HG02885 (cell line): ENCODE results near the gene EIF5B.
"Not testable (repeated sequence)": the region's sequence is repeated elsewhere in the genome, so short reads cannot be mapped to it uniquely, and the experiment has no call there.

Experiments used
- ATAC-seq: cut with Tn5 transposase; IDR thresholded peaks from one replicate; pipeline ENCODE4 v1.9.1; 2021; ENCODE audit warnings: mild to moderate bottlenecking; ENCODE audit not compliant: unreplicated experiment, poor library complexity

Gene EIF5B

GRCh38 chr2:99354825-99355224, 17.6 kb downstream of the EIF5B start:
- not testable (repeated sequence) for ATAC-seq

- ATAC-seq = peak; percentile 67
These were observed 19.7 kb downstream of the EIF5B start for GRCh38 chr2:99356853-99357252.

DNA sequence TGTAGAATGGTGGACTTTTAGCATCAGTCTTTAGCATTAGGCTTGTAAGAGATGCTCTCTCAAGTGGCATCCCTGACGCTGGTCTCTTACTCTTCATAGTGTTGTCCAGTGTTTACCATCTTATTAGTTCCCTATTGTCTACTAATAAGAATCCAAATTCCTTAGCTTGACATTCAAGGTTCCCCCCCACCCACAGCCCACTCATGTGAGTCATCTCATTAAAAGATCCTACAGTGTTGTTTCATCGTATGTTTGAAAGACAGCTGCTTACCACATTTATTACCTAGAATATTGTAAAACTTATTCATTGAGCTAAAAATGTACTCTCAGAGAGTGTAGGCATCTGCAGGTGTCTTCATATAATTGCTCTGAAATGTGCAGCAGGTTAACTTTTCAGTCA, 28.5 kb downstream of the EIF5B start:
- ATAC-seq = no peak

DNA sequence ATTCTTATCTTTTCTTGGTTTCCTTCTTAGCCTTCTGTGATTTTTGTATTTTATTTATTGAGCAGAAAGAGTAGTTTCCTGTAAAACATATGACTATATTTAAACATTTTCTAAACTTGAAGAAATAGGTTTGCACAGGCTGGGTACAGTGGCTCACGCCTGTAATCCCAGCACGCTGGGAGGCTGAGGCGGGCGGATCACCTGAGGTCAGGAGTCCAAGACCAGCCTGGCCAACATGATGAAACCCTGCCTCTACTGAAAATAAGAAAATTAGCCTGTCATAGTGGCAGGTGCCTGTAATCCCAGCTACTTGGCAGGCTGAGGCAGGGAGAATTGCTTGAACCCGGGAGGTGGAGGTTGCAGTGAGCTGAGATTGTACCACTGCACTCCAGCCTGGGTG, 31.7 kb downstream of the EIF5B start:
- not testable (repeated sequence) for ATAC-seq

DNA sequence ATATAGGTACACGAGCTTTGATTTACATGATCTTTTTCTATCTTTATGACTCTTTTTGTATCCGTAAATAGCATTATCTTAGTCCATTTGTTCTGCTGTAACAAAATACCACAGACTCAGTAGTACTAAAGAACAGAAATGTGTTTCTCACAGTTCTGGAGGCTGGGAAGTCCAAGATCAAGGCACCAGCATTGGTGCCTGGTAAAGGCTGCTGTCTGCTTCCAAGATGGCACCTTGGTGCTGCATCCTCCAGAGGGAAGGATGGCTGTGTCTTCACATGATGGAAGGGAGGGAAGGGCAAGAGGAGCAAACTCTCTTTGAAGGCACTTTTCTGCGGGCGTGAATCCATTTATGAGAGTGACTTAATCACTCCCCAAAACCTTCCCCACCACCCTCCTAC, 36.0 kb downstream of the EIF5B start:
- ATAC-seq = no peak

GRCh38 chr2:99374747-99375146, 37.6 kb downstream of the EIF5B start:
- no peak for ATAC-seq

- no peak for ATAC-seq
These were observed 39.2 kb downstream of the EIF5B start for GRCh38 chr2:99376254-99376864.

GRCh38 chr2:99377879-99378278, 40.7 kb downstream of the EIF5B start:
- no peak for ATAC-seq

GRCh38 chr2:99380376-99381010, 43.3 kb downstream of the EIF5B start:
- ATAC-seq = no peak

DNA sequence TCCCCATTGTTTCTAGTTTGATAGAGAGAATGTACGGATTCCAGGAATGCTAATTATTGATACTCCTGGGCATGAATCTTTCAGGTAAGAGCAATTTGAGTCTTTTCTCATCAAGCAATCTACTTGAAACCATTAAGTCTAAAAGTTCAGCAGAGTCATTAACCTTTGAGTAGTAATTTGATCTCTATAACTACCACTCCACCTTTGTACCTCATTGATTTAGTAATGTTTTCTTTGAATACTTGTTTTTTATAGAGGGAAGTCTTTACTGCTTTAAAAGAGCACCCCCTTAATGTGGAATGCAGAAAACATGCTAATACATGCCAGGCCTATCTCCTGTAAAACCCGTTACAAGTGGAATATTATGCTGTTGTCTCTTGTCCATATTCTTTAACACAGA, 45.0 kb downstream of the EIF5B start:
- no peak for ATAC-seq

DNA sequence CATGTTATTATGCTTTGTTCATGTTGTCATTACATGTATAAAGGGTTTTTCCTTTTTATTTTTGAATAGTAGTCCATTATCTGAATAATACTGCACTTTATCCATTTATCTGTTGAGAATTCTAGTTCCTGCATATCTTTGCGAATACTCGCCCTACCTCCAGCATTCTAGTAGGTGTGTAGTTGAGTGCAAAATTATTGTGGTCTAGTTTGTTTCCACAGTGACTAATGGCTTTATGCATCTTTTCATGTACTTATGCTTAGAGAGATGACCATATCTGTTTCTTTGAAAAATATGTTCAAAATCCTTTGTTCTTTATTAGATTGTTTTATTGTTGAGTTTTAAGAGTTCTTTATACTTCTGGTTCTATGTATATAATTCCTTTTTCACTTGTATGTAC, 48.8 kb downstream of the EIF5B start:
- ATAC-seq = no peak

DNA sequence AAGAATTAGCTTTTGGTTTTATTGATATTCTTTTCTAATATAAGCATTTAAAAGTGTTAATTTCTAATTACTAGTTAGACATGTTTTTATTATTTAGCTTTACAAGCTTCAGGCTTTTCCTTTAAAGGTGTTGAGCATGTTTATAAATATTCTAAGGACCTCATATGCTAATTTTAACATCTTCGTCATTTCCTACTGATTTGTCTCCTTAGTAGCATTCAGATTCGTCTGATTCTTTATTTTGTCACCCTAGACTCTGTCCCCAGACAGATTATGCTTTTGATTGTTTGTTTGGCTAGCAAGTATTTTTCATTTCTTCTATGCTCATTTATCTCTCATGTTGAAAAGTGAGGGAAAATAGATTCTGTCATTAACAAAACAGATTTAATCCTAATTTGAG, 51.7 kb downstream of the EIF5B start:
- ATAC-seq = no peak

- no peak for ATAC-seq
These were observed 52.2 kb downstream of the EIF5B start for GRCh38 chr2:99389371-99389770.

DNA sequence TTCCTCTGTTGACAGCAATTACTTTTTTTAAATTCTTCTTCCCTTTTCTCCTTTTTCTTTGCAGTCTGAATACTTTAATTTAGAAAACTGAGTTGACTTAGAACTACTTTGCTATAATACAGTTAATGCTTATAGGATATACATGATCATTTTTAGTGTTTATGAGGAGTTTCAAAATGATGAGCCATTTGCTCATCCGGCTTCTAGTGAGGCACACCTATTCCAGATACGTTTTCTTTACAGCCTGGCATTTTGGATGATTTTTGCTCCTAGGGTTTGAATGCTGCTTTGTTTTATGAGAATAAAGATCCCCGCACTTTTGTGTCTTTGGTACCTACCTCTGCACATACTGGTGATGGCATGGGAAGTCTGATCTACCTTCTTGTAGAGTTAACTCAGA, 52.8 kb downstream of the EIF5B start:
- no peak for ATAC-seq

- no peak for ATAC-seq
These were observed 58.5 kb downstream of the EIF5B start for GRCh38 chr2:99395589-99396130.

GRCh38 chr2:99397266-99397920, 60.2 kb downstream of the EIF5B start:
- ATAC-seq = no peak

DNA sequence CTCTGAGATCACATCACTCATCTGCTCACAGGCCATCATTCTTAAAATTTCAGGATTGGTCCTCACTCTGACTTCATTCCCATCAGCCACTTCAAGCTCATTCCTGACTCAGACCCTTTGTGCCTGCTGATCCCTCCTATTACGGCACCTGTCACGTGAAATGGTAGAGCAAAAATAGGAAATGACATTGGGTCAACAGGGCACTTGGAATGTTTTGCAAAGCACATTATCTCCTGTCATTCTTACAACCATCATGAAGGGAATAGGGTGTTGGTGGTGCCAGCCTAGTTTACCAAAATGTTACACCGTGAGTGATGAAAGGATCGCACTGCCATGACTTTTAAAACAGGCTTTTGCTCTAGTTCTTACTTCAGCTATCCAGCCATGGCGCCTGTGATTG, 61.1 kb downstream of the EIF5B start:
- no peak for ATAC-seq

GRCh38 chr2:99399063-99399462, 61.9 kb downstream of the EIF5B start:
- no peak for ATAC-seq

DNA sequence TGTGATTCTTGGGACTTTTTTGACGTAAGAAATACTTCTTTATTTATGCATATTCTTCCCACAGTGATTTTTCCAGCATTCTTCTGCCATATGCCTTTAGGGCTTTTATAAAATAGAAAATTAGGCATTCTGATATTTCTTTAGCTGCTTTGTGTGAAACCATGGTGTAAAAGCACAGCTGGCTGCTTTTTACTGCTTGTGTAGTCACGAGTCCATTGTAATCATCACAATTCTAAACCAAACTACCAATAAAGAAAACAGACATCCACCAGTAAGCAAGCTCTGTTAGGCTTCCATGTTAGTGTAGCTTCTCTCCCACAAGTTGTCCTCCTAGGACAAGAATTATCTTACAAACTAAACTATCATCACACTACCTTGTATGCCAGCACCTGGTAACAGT, 62.6 kb downstream of the EIF5B start:
- no peak for ATAC-seq

- no peak for ATAC-seq
These were observed 64.7 kb downstream of the EIF5B start for GRCh38 chr2:99401841-99402240.

GRCh38 chr2:99403084-99403483, 65.9 kb downstream of the EIF5B start:
- ATAC-seq = no peak

- ATAC-seq = no peak
These were observed 66.3 kb downstream of the EIF5B start for GRCh38 chr2:99403524-99403923.
